CD8-positive, alpha-beta memory T cell (primary cell): Measurements from ENCODE around the gene CHST15. TPM values are rescaled to one million over a fixed set of nuclear protein-coding genes. Genes with fewer than 3 reads are reported as not detected.

Experiments
- CTCF ChIA-PET: fragments of 350-600 bp; sonication (Branson Sonifier 250); formaldehyde crosslinking; loops from one replicate; lab custom pipeline; 2021; ENCODE audit warnings: antibody characterized with exemption; lab: Charles Lee
- POLR2A ChIA-PET: fragments of 350-600 bp; sonication (Branson Sonifier 250); formaldehyde crosslinking; loops from one replicate; lab custom pipeline; 2021; ENCODE audit warnings: antibody characterized with exemption; lab: Charles Lee
- DNase-seq, 5 donors: peaks; one replicate each; pipeline versions ENCODE4 v3.0.0 to v3.0.0-alpha.2; 2020 to 2022; ENCODE audit warnings: mixed read lengths in 1 of 5
- H3K27ac ChIP-seq: one replicate; pipeline ENCODE4 v1.7.0; 2013; ENCODE audit warnings: low read depth, mild to moderate bottlenecking, low read length, moderate library complexity
- H3K27me3 ChIP-seq: 2 replicates; pipeline ENCODE4 v1.7.0; 2013; ENCODE audit warnings: low read length, mild to moderate bottlenecking; ENCODE audit not compliant: insufficient read depth, poor library complexity, severe bottlenecking
- H3K36me3 ChIP-seq: 2 replicates; pipeline ENCODE4 v1.7.0; 2013; ENCODE audit warnings: mild to moderate bottlenecking, low read length, moderate library complexity; ENCODE audit not compliant: insufficient read depth
- H3K4me1 ChIP-seq: 2 replicates; pipeline ENCODE4 v1.7.0; 2013; ENCODE audit warnings: mild to moderate bottlenecking, low read length, moderate library complexity; ENCODE audit not compliant: insufficient read depth
- H3K4me3 ChIP-seq: 2 replicates; pipeline ENCODE4 v1.7.0; 2013; ENCODE audit warnings: mild to moderate bottlenecking, low read length
- H3K9me3 ChIP-seq: 2 replicates; pipeline ENCODE4 v1.7.0; 2013; ENCODE audit warnings: mild to moderate bottlenecking, low read length
- H3K27ac Mint-ChIP-seq, 8 donors: one replicate each; pipeline ENCODE4 v1.8.0; 2020 to 2021; ENCODE audit warnings: mixed read lengths in 8 of 8, mild to moderate bottlenecking in 6 of 8, inconsistent platforms in 3 of 8, moderate library complexity in 3 of 8
- H3K27me3 Mint-ChIP-seq, 2 donors: one replicate each; pipeline ENCODE4 v1.8.0; 2020 to 2021; ENCODE audit warnings: mixed read lengths in 2 of 2, mild to moderate bottlenecking in 1 of 2, moderate library complexity in 1 of 2
- H3K36me3 Mint-ChIP-seq, 3 donors: one replicate each; pipeline ENCODE4 v1.8.0; 2020 to 2021; ENCODE audit warnings: mixed read lengths in 3 of 3, inconsistent platforms in 1 of 3, mild to moderate bottlenecking in 1 of 3
- H3K4me1 Mint-ChIP-seq, 3 donors: one replicate each; pipeline ENCODE4 v1.8.0; 2020 to 2021; ENCODE audit warnings: mixed read lengths in 3 of 3, inconsistent platforms in 1 of 3, mild to moderate bottlenecking in 1 of 3
- H3K4me3 Mint-ChIP-seq, 7 donors: one replicate each; pipeline ENCODE4 v1.8.0; 2020 to 2021; ENCODE audit warnings: mixed read lengths in 7 of 7, mild to moderate bottlenecking in 6 of 7, moderate library complexity in 4 of 7, inconsistent platforms in 2 of 7
- H3K9me3 Mint-ChIP-seq, 5 donors: one replicate each; pipeline ENCODE4 v1.8.0; 2020 to 2022; ENCODE audit warnings: mixed read lengths in 5 of 5, mild to moderate bottlenecking in 3 of 5, moderate library complexity in 2 of 5, inconsistent platforms in 1 of 5
- polyA plus RNA-seq: library from polyadenylated mRNA; unstranded; fragments of 300-500 nt; fragmentation: Illumina TruSeq; gene quantifications from one replicate; pipeline ENCODE4 v1.2.3, GENCODE V29; 2021
- total RNA-seq, 2 experiments: library from RNA; stranded (reverse); gene quantifications; one replicate each; pipeline ENCODE4 v1.2.3, GENCODE V29; 2021

CHST15 gene
- total and polyA plus RNA-seq, 3 experiments from 2014 or later = 0.18 to 0.24 TPM; not detected in 1

DNA sequence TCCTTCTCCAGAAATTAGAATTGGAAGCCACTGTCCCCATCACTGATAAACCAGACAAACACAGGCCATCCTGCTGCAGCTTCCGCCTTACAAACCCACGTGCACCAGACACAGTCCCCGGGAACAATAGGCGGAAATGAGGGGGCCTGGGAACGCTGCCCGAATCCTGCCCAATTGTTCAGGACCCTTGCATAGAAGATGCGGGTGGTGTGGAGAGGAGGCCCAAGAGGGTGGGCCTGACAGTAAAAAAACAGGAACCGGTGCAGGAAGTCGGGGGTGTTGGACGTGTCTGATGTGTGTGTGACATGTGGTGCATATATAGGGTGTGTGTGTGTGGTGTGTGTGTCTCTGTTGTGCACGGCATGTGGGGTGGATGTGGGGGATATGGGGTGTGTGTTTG lies 26.5 kb upstream of the CHST15 start:
- Mint-ChIP-seq H3K27me3 (peaks cover 0 to 7% of the 10 kb centered on the region in 2 donors), H3K36me3 (no peaks in the 10 kb centered on the region), H3K27ac (no peak overlapping the region), H3K4me1 (no peaks in the 10 kb centered on the region), H3K4me3 (no peak overlapping the region), H3K9me3 (no peaks in the 10 kb centered on the region)
- Histone ChIP-seq H3K4me3 (no peak overlapping the region), H3K27ac (no peak overlapping the region), H3K36me3 (no peaks in the 10 kb centered on the region), H3K9me3 (no peaks in the 10 kb centered on the region), H3K27me3 (no peaks in the 10 kb centered on the region), H3K4me1 (peaks cover 5% of the 10 kb centered on the region)
- no peak for DNase-seq
- POLR2A ChIA-PET = no interaction called here
- CTCF ChIA-PET = no interaction called here

DNA sequence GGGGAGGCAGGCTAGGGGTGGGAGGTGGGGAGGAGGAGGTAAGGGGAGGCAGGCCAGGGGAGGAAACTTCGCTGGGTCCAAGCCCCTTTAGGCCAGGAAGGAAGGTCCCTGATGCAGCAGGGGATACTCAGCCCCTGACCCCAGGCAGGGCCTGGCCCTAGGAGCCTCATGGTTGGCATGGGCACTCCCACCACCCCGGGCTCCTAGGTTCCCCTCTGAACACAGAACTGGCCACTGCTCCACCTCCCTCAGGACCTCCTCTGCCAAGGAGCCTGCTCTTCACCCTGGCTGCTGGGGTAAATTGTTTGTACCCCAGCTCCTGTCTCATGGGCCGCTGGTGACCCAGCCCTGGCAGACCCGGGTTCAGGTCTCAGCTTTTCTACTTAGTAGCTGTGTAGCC lies 25.8 kb upstream of the CHST15 start:
- Histone ChIP-seq H3K4me3 (no peak overlapping the region), H3K9me3 (no peaks in the 10 kb centered on the region), H3K27ac (no peak overlapping the region), H3K27me3 (no peaks in the 10 kb centered on the region), H3K36me3 (no peaks in the 10 kb centered on the region), H3K4me1 (peaks cover 5% of the 10 kb centered on the region)
- no peaks in the 10 kb centered on the region for H3K36me3 Mint-ChIP-seq
- POLR2A ChIA-PET = no interaction called here
- no peak for DNase-seq
- H3K4me3 Mint-ChIP-seq = no peak overlapping the region
- CTCF ChIA-PET = no interaction called here
- H3K27me3 Mint-ChIP-seq = peaks cover 0 to 12% of the 10 kb centered on the region in 2 donors
- H3K9me3 Mint-ChIP-seq = no peaks in the 10 kb centered on the region
- H3K27ac Mint-ChIP-seq = no peak overlapping the region
- H3K4me1 Mint-ChIP-seq = no peaks in the 10 kb centered on the region

DNA sequence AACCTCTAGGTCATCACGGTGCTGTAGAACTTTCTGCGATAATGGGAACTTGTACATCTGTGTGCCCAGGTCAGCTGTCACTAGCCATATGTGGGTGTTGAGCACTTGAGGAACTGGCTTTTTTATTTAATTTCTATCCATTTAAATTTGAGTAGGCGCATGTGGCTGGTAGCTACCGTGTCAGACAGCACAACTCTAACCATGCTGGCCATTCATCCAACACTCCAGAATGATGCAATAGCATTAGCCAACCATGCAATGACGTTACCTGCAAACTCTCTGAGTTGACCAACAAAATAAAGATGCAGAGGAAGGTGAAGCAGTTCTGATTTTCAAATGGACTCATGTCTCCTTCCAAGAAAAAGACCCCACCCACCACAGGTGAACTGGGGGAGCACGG lies 24.4 kb upstream of the CHST15 start:
- POLR2A ChIA-PET = no interaction called here
- Mint-ChIP-seq H3K36me3 (no peaks in the 10 kb centered on the region), H3K9me3 (peaks cover 0 to 4% (median 0%) of the 10 kb centered on the region in 5 donors), H3K27ac (no peak overlapping the region), H3K27me3 (peaks cover 0 to 13% of the 10 kb centered on the region in 2 donors), H3K4me3 (no peak overlapping the region), H3K4me1 (no peaks in the 10 kb centered on the region)
- CTCF ChIA-PET = no interaction called here
- Histone ChIP-seq H3K9me3 (no peaks in the 10 kb centered on the region), H3K4me1 (peaks cover 5% of the 10 kb centered on the region), H3K27ac (no peak overlapping the region), H3K36me3 (no peaks in the 10 kb centered on the region), H3K27me3 (no peaks in the 10 kb centered on the region), H3K4me3 (no peak overlapping the region)
- no peak for DNase-seq

DNA sequence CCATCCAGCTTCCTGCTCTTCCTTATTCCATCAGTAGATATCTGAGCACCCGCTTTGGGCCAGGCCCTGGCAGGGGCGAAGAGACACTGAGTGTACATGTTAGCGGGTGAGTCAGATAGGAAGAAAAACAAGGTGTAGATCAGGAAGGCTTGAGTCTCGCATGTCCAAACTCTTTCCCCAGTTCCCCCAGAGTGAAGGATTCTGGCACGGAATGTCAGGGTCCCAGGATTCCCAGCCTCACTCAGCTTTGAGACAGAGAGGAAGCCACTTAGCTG lies 24.1 kb upstream of the CHST15 start:
- Histone ChIP-seq H3K27ac (no peak overlapping the region), H3K4me3 (no peak overlapping the region), H3K9me3 (no peaks in the 10 kb centered on the region), H3K27me3 (no peaks in the 10 kb centered on the region), H3K36me3 (no peaks in the 10 kb centered on the region), H3K4me1 (peaks cover 5% of the 10 kb centered on the region)
- Mint-ChIP-seq H3K36me3 (no peaks in the 10 kb centered on the region), H3K9me3 (peaks cover 0 to 4% (median 0%) of the 10 kb centered on the region in 5 donors), H3K27ac (no peak overlapping the region), H3K4me1 (no peaks in the 10 kb centered on the region), H3K27me3 (peaks cover 0 to 13% of the 10 kb centered on the region in 2 donors), H3K4me3 (no peak overlapping the region)
- CTCF ChIA-PET = no interaction called here
- POLR2A ChIA-PET = no interaction called here
- DNase-seq = no peak

DNA sequence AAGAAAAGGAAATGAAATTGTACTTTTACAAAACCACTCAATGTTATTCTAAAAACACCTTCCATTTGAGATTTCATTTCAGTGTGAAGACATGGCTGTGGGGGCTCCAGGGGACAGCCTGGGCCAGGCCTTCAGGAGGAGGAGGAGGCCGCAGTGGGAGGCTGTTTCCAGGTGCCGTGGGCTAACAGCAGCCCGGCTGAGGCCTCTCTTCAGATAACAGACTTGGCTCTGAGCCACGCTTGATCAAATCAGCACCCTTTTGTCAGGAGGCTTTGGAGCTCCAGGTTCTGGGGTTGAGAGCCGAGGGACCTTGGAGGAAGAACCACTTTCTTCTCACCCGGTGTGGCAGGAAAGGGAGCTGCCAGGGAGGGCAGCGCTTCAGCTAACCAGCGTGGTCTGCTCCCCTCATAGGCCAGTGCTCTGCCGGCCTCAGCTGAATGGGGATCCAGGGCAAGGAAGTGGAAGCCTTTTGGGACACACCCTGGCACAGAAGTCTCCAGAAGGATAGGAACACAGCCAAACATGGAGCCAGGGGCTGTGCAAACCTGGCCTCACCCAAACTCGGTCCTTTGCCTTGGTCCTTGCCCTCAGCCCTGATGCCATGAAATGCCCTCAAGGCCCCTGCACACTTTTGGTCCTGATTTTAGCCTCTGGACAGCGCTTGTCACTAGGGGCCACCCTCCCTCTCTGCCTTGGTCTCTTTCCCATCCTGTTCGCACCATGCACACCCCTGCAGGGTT lies 23.5 kb upstream of the CHST15 start:
- H3K27ac Mint-ChIP-seq = no peak overlapping the region
- peaks cover 0 to 13% of the 10 kb centered on the region in 2 donors for H3K27me3 Mint-ChIP-seq
- H3K4me1 Mint-ChIP-seq = no peaks in the 10 kb centered on the region
- ChIA-PET CTCF (no interaction called here), POLR2A (no interaction called here)
- no peaks in the 10 kb centered on the region for H3K9me3 ChIP-seq
- no peak overlapping the region for H3K4me3 ChIP-seq
- H3K4me1 ChIP-seq = peaks cover 5% of the 10 kb centered on the region
- no peaks in the 10 kb centered on the region for H3K27me3 ChIP-seq
- no peaks in the 10 kb centered on the region for H3K36me3 Mint-ChIP-seq
- H3K36me3 ChIP-seq = no peaks in the 10 kb centered on the region
- DNase-seq = no peak
- H3K9me3 Mint-ChIP-seq = peaks cover 0 to 4% (median 0%) of the 10 kb centered on the region in 5 donors
- H3K4me3 Mint-ChIP-seq = no peak overlapping the region
- no peak overlapping the region for H3K27ac ChIP-seq

DNA sequence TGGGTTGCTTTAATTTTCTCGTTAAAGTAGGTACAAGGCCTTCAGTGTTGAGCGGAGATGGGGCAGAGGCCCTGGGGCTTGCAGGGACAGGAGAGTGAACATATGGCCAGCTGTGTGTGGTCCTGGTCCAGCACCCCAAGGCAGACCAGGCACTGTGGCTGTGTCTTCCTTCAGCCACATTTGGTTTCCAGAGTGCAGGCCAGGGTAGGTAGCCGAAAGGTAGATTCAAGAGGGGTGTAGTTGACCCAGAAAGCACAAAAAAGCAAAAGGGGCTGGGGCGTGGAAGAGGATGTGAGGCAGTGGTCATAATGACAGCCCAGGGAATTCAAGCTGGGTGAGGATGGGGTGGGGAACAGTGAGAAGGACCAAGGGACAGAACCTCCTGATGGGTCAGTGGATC lies 21.3 kb upstream of the CHST15 start:
- no peaks in the 10 kb centered on the region for H3K9me3 ChIP-seq
- no peak overlapping the region for H3K4me3 ChIP-seq
- no peaks in the 10 kb centered on the region for H3K4me1 ChIP-seq
- peak overlapping the region in 1 of 7 donors; percentile 11 for H3K4me3 Mint-ChIP-seq
- peaks cover 10 to 27% of the 10 kb centered on the region in 2 donors for H3K27me3 Mint-ChIP-seq
- CTCF ChIA-PET = no interaction called here
- no peaks in the 10 kb centered on the region for H3K36me3 Mint-ChIP-seq
- no peaks in the 10 kb centered on the region for H3K4me1 Mint-ChIP-seq
- DNase-seq = no peak
- no peak overlapping the region for H3K27ac ChIP-seq
- H3K27me3 ChIP-seq = no peaks in the 10 kb centered on the region
- peaks cover 0 to 4% (median 0%) of the 10 kb centered on the region in 5 donors for H3K9me3 Mint-ChIP-seq
- no peaks in the 10 kb centered on the region for H3K36me3 ChIP-seq
- POLR2A ChIA-PET = no interaction called here
- H3K27ac Mint-ChIP-seq = no peak overlapping the region

DNA sequence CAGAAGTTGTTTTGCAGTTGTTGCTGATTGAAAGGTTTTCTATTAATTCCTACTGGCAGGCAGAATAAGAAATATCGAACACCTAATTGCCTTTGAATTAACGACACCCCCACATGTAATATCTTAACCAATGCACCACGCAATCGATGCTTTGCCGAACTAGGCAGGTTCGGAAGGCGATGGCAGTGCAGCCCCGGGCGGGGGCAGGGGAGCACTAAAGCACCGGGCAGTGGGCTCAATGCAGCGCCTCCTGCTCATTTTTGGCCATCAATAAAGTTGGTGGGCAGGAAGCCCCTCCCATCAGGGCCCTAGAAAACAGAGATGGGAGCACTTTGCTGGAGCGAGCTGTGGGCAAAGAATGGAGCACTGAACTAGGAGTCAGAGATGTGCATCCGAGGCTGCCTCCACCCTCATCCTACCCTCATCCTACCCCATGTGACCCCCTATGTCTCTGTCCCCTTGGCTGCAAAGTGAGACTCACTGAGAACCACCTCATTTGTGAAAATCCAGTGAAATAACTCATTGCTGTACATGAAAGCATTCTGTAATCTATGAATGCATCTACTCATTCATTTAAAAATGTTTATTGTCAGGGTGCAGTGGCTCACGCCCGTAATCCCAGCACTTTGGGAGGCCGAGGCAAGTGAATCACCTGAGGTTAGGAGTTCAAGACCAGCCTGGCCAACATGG lies 19.6 kb upstream of the CHST15 start:
- H3K4me1 Mint-ChIP-seq = no peaks in the 10 kb centered on the region
- no peaks in the 10 kb centered on the region for H3K9me3 ChIP-seq
- peaks cover 0 to 4% (median 0%) of the 10 kb centered on the region in 5 donors for H3K9me3 Mint-ChIP-seq
- H3K4me3 Mint-ChIP-seq = no peak overlapping the region
- H3K27ac Mint-ChIP-seq = no peak overlapping the region
- H3K4me3 ChIP-seq = no peak overlapping the region
- no peaks in the 10 kb centered on the region for H3K36me3 ChIP-seq
- H3K27me3 Mint-ChIP-seq = peaks cover 14 to 34% of the 10 kb centered on the region in 2 donors
- POLR2A ChIA-PET = no interaction called here
- CTCF ChIA-PET = no interaction called here
- no peaks in the 10 kb centered on the region for H3K27me3 ChIP-seq
- H3K27ac ChIP-seq = no peak overlapping the region
- no peaks in the 10 kb centered on the region for H3K4me1 ChIP-seq
- no peaks in the 10 kb centered on the region for H3K36me3 Mint-ChIP-seq
- DNase-seq = no peak

DNA sequence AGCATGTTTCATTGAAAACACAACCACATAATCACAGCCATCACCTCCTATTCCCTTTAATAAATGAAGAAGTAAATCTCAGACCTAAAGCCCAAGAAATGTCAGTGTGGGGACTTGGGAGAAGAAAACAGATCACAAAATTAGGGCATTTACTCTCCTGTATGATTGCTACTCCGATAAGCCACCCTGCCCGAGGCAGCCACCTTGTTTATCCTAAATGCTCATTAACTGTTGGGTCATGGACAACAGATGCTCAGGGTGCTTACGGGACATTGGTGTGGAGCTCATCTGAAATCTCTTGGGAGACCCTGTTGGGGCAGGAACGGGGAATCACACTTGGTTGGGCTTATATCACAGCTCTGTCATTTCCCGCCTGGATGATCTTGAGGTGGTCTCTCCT lies 17.5 kb upstream of the CHST15 start:
- no peaks in the 10 kb centered on the region for H3K27me3 ChIP-seq
- H3K4me1 ChIP-seq = no peaks in the 10 kb centered on the region
- Mint-ChIP-seq H3K36me3 (no peaks in the 10 kb centered on the region), H3K9me3 (peaks cover 0 to 4% (median 0%) of the 10 kb centered on the region in 5 donors), H3K27me3 (peaks cover 22 to 27% of the 10 kb centered on the region in 2 donors), H3K4me3 (no peak overlapping the region), H3K4me1 (no peaks in the 10 kb centered on the region), H3K27ac (no peak overlapping the region)
- POLR2A ChIA-PET = no interaction called here
- H3K4me3 ChIP-seq = no peak overlapping the region
- H3K9me3 ChIP-seq = no peaks in the 10 kb centered on the region
- no peak for DNase-seq
- H3K27ac ChIP-seq = no peak overlapping the region
- H3K36me3 ChIP-seq = no peaks in the 10 kb centered on the region
- CTCF ChIA-PET = no interaction called here
